Fibroblast of gingiva (primary cell): Measurements from ENCODE around the gene FOXRED2.
"Not testable (repeated sequence)": the region's sequence is repeated elsewhere in the genome, so short reads cannot be mapped to it uniquely, and the experiment has no call there.

Experiments used
- DNase-seq: peaks from one replicate; pipeline ENCODE4 v3.0.0-alpha.2; 2011; ENCODE audit warnings: low read depth

The FOXRED2 gene

DNA sequence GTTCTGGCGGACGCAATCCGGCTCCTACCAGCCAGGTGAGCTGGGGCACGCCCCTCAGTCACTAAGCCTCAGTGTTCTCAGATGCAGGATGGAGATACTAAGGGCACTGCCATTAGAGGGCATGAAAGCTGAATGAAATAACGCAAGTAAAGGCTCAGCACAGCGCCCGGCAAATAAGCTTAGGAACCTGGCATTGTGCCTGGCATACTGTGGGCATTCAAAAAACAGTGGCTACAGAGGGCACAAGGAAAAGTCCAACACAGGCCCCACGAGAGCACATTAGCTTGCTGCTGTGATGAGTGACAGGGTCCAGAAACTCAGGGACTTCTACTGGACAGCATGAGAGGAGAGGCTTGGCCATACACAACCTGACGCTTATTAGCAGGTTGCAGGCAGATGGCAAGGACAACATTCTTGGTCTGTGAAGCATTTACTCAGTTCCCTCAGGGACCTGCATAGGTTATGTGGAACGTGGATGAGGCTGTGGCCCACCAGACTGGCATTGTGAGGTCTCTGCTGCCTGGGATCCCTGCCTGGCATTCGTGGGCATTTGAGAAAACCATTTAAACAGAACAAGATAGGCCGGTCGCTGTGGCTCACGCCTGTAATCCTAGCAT, 37.6 kb downstream of the FOXRED2 start:
- DNase-seq = peak; percentile 16

GRCh38 chr22:36467946-36468345, 38.9 kb downstream of the FOXRED2 start:
- peak; percentile 82 for DNase-seq

GRCh38 chr22:36467042-36467810, 39.6 kb downstream of the FOXRED2 start:
- peak; percentile 49 for DNase-seq

DNA sequence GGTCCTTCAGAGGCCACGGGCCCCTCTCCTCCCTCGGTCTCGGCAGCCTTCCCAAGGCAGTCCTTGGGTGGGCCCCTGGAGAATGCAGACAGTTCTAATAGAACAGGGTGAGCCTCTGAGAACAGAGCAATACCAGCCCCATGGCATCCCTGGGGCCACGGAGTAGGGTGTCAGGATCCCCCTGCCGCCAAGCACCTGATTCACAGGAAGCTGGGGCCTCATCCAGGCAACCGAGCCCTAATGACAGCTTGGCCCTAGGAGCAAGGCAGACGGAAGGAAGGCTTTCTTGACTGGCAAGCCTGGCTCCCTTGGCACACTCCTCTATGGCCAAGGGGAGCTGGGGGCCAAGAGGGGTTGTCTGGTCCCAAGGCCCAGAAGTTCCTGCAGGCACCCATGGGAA, 40.6 kb downstream of the FOXRED2 start:
- DNase-seq = no peak

DNA sequence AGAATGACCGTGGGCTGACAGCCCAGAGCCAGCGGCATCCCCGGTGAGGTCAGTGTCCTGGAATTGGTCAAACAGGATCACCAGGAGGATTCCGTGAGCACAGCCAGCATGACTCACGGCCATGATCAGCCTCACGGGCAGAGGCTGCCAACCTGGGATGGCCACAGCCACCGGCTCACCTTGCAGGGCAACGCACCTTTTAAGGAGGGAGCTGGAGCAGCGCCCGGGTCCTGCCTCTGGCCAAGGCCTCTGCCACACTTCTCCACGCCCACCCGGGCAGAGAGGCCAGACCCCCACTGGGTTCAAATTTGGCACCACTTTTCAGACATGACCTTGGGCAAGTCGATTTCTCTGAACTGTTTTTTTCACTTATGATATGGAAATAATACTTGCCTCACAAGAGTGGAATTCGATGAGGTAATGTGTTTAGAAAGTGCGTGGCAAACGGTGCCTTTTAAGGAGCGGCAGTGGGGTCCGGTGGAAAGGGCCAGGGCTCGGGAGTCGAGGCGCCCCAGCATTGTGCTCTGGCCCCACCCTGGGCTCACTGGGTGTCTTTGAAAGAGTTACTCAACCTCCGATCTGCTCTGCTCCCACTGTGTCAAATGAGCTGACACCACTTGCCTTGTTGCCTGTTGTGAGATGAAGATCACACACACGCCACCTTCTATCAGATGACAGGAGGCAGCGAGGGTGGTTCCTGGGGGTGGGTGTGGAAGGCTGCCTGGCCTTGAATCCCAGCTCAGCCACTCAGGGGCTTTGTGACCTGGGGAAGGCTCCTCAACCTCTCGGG, 41.4 kb downstream of the FOXRED2 start:
- DNase-seq = peak; percentile 63

DNA sequence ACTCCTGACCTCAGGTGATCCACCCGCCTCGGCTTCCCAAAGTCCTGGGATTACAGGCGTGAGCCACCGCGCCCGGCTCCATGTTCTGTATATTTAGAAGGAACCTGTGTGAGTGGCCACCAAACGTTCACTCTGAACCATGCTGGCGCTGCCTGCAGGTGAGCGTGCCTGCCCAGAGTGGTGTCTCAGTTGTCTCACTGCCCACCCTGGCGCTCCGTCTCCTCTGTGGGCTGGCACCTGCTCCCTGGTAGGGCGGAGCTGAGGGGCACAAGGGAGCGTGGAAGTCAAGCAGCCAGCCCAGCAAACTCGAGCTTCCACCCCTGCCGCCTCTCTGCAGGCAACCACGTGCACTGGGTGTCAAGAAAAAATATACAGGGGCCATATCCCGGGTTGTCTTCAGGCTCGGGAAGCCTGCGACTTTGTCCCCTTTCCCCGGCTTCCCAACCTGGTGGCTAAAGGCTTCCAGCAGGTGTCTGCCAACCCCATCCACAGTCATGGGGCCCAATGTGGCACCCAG, 42.1 kb downstream of the FOXRED2 start:
- no peak for DNase-seq

DNA sequence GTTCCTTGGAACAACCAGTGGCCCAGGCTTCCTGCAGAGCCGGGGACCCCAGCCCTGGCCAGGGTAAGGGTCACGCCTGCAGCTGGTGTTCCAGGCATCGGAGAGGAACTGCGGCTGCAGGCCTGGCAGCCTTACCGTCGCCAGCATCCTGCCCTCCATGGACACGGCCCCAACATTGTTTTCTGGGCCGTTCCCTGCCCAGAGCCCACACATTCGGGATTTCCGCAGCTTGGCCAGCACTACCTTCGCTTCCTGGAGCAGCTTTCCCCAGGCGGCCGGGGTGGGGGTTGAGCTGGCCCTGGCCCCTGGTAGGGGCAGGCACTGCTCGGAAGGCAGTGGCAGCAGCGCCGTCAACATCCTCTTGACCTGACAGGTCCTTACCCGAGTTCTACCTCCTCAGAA, 43.1 kb downstream of the FOXRED2 start:
- no peak for DNase-seq

DNA sequence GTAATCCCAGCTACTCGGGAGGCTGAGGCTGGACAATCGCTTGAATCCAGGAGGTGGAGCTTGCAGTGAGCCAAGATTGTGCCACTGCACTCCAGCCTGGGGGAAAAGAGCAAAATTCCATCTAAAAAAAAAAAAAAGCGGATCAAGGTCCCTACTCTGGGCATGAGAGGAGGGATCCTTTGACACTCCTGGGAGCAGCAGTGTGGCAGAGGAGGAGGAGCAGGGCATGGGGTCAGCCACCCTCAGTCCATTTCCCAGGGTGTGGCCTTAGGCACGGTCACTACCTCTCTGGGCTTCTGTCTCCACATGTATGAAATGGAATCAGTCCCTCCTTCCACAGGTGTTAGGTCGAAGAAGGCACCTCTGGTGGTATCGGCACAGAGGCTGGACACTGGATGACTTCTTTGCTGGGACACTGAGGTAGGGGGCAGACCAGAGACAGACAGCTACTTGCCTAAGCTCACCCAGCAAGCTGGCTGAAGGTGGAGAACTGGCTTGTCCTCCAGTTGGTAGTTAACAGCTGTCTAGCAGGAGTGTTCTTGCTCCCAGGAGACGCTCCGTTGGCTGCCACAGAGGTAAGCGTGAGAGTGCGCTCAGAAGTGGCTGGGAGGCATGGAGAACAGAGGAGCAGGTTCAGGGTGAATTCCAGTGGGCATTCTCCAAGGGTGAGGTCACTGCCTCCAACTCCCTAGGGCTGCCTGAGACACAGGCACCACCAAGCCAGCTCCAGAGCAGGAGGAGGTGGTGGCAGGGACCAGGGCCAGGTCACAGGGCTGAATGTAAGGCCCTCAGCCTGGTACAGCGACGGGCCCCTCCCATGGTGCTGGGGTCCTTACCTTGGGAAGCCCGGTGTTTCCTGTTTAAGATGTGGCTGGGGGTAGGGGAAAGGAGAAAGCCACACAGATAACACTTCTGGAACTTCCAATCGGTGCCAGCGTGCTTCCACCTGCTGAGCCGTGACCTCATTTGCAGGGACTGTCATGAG, 44.9 kb downstream of the FOXRED2 start:
- DNase-seq = peak; percentile 59

GRCh38 chr22:36460202-36460601, 46.6 kb downstream of the FOXRED2 start:
- no peak for DNase-seq

- DNase-seq = peak; percentile 44
Measured at GRCh38 chr22:36457688-36458450, 49.0 kb downstream of the FOXRED2 start.

- DNase-seq = no peak
Measured at GRCh38 chr22:36456464-36456845, 50.4 kb downstream of the FOXRED2 start.

DNA sequence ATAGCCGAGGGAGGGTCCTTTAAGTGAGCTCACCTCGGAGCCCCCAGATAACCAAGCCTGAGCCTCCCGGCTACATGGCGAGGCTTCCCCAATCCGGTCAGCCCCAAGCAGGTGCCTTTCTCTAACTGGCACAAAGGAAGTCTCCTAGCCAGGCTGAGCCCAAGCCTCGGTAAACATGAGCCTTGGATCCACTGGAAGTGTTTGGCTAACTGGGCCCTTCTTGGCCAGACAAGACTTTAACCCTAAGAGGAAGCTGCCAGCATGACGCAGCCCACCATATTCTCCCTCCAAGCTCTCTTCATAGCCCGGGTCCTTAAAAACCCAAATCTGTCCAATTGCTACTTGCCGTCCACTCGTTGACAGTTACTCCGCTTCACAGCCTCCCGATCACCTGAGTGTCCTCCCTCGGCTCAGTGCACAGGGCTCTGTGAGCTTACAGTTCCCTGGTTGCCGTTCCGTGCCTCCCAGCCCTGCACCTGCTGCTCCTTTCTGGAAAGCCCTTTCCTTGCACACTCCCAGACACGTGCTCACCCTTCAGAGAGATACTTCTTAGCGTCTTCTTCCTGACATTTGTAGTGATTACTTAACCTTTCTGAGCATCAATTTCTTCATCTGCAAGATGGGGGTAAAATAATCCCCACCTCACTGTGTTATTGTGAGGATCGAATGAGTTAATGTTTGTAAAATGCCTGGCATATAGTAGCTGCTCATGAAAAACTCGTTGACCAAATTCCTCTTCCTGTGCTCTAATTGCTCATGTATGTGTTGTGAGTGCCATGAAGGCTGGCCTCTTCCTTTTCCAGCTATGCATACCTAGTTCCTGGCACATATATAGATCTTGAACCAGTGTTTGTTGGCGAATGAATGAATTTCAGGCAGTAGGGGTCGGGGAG, 51.0 kb downstream of the FOXRED2 start:
- no peak for DNase-seq

DNA sequence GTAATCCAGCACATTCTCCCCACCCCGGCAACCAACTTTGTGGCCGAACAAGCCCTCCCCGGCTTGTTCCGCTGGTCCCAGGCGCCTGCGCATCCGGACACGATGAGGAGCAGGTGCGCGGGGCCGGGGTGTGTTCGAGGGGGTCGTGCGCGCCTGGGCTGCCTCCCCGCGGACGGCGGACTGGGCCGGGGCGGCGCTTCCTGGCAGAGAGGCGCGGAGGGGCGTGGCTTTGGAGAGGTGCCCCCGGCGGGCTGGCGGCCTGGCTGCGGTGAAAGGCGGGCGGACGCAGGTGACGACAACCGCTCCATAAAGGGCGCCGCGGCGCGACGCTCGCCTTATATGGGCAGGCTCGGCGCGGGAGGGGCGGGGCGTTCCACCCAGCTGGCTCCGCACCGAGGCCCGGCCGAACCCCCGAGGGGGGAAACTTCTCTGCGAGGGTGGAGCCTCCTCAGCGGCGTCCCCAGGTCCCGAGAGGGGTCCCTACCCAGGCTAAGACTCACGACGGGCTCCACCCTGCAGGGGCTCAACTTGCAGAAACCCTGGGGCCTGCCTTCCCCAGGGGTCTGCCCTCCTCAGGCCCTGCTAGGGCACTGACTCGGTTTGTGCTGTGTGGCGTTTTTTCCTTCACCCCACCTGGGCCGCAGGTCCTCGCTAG, 51.8 kb downstream of the FOXRED2 start:
- peak; percentile 55 for DNase-seq

- DNase-seq = no peak
Measured at GRCh38 chr22:36453855-36454378, 52.9 kb downstream of the FOXRED2 start.

DNA sequence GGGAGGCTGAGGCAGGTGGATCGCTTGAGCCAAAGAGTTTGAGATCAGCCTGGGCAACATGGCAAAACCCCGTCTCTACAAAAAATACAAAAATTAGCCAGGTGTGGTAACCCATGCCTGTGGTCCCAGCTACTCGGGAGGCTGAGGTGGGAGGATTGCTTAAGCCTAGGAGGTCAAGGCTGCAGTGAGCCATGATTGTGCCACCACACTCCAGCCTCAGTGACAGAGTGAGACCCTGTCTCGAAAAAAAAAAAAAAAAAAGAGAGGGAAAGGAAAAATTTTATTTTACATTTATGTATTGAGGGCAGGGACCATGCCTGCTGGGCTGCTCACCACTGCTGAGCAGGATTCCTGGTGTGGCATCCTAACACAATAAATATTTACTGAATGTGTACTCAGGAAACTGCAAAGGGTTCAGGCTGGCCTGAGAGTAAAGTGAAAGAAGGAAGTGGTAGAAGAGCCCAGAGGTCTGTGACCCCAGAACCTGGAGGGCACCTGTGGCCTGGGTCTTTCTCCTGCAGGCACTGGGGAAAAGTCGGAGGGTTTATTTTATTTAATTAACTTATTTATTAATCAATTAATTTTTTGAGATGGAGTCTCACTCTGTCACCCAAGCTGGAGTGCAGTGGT, 53.7 kb downstream of the FOXRED2 start:
- DNase-seq = not testable (repeated sequence)

DNA sequence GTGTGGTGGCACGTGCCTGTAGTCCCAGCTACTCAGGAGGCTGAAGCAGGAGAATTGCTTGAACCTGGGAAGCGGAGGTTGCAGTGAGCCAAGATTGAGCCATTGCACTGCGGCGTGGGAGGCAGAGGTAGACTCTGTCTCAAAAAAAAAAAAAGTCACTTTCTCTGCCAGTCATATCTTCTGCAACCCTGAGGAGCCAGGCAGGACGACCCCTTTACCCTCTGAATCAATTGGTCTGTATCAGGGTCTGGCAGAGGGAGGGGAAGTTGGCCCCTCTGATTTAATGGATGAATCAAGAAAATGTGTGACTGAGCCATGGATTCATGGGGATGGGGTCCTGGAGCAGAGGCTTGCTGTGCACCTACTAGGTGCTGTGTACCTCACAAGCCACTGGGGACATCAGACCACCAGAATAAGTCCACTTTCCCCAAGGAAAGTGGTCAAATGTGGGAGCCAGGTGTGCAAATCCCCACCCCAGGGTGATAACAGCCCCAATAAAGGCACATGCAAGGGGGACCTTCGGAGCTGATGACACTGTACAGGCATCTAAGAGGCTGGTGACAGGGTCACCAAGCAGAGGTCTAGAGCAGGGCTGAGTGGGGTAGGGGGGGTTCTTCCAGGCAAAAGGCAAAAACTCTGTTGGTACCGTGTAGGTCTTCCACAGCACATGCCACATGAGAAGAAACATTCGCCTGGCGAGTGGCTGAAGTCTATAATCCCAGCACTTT, 54.4 kb downstream of the FOXRED2 start:
- DNase-seq = no peak

- DNase-seq = not testable (repeated sequence)
Measured at GRCh38 chr22:36450923-36451322, 55.9 kb downstream of the FOXRED2 start.
